ENCODE results near the gene GAK.

GRCh38 chr4:896630-897029, 35.5 kb downstream of the GAK start:
- no peak for TF ChIP-seq EGR1 (IDR thresholded peaks at IDR 0.05; ENCODE audit: low read depth in 2 of 2)
- no peak for TF ChIP-seq YY1 (IDR thresholded peaks at IDR 0.05)
- no peak for TF ChIP-seq CTCF (IDR thresholded peaks at IDR 0.05; ENCODE audit: low read depth, low read length, missing input control)
- TF ChIP-seq REST (IDR thresholded peaks at IDR 0.05): no peak
- TF ChIP-seq TAF1 (conservative IDR thresholded peaks at IDR 0.05): no peak
- no peak for TF ChIP-seq RXRA (IDR thresholded peaks at IDR 0.05)
- no peak for TF ChIP-seq FOXA1 (IDR thresholded peaks at IDR 0.05)
- no peak for TF ChIP-seq GABPA (IDR thresholded peaks at IDR 0.05 in 1 of 2, conservative IDR thresholded peaks at IDR 0.05 in 1 of 2)
- no peak for TF ChIP-seq SP1 (IDR thresholded peaks at IDR 0.05)
- TF ChIP-seq RAD21 (IDR thresholded peaks at IDR 0.05): no peak
